ENCODE measurements around the gene SLC39A7. TPM values are rescaled to one million over a fixed set of nuclear protein-coding genes. Genes with fewer than 3 reads are reported as not detected.

SLC39A7 gene
- total and polyA plus RNA-seq, 12 donors: 25.8 to 178 (median 53.1) TPM

- Histone ChIP-seq H3K27me3 (no peaks in the 10 kb centered on the region), H3K4me1 (peaks cover 27 to 70% (median 63%) of the 10 kb centered on the region in 9 donors), H3K4me3 (peak overlapping the region; percentile 56 to 97 (median 80)), H3K27ac (peak overlapping the region in 8 of 10 donors; percentile 94 to 99 (median 98)), H3K36me3 (peaks cover 0 to 39% (median 25%) of the 10 kb centered on the region in 9 donors), H3K9me3 (no peaks in the 10 kb centered on the region)
- no peak for DNase-seq
- no peak for TF ChIP-seq CTCF (IDR thresholded peaks at IDR 0.05)
- ATAC-seq: no peak
- intact Hi-C loops (cut with DNase I): loop anchor here in 4 of 10 donors (2.0 to 10.0 kb wide), 5 partner anchors 45 to 1069 kb away; partner anchors contain the start of genes AGPAT1 (in 1 of the 4) and RNF5 (in 1 of the 4)
- WGBS, 2 donors: 82 to 83% methylated on average over 6 of the region's 6 CpGs
Observed at GRCh38 chr6:33201935-33202334, 1.3 kb downstream of the SLC39A7 start.

GRCh38 chr6:33202799-33203198 is 2.1 kb downstream of the SLC39A7 start:
- peaks cover 26 to 70% (median 62%) of the 10 kb centered on the region in 9 donors for H3K4me1 ChIP-seq
- no peak for ATAC-seq
- no peaks in the 10 kb centered on the region for H3K27me3 ChIP-seq
- H3K36me3 ChIP-seq: peaks cover 0 to 31% (median 19%) of the 10 kb centered on the region in 9 donors
- no peak overlapping the region for H3K27ac ChIP-seq
- H3K4me3 ChIP-seq: peak overlapping the region in 1 of 10 donors; percentile 83
- no peaks in the 10 kb centered on the region for H3K9me3 ChIP-seq
- TF ChIP-seq CTCF (IDR thresholded peaks at IDR 0.05): no peak
- 91% methylated on average over 6 of the region's 6 CpGs for WGBS, 2 donors
- intact Hi-C loops (cut with DNase I): loop anchor here in 3 of 10 donors (5.0 to 10.0 kb wide), 3 partner anchors 45 to 1028 kb away; partner anchors contain the start of genes AGPAT1 (in 1 of the 3) and RNF5 (in 1 of the 3)
- DNase-seq: no peak

GRCh38 chr6:33203443-33204164 is 2.9 kb downstream of the SLC39A7 start:
- 86% methylated on average over 7 of the region's 7 CpGs for WGBS, 2 donors
- no peak for DNase-seq
- ATAC-seq: no peak
- Histone ChIP-seq H3K27ac (peak overlapping the region in 1 of 10 donors; percentile 74), H3K4me1 (peaks cover 26 to 62% (median 53%) of the 10 kb centered on the region in 9 donors), H3K27me3 (no peaks in the 10 kb centered on the region), H3K36me3 (peaks cover 0 to 27% (median 19%) of the 10 kb centered on the region in 9 donors), H3K9me3 (no peaks in the 10 kb centered on the region), H3K4me3 (peak overlapping the region in 6 of 10 donors; percentile 45 to 80 (median 72))
- no peak for TF ChIP-seq CTCF (IDR thresholded peaks at IDR 0.05)
- intact Hi-C loops (cut with DNase I): loop anchor here in 3 of 10 donors (5.0 to 10.0 kb wide), 3 partner anchors 44 to 1029 kb away; partner anchors contain the start of genes AGPAT1 (in 1 of the 3) and RNF5 (in 1 of the 3)

GRCh38 chr6:33204165-33204414 is 3.4 kb downstream of the SLC39A7 start:
- no peak for DNase-seq
- H3K4me3 ChIP-seq: peak overlapping the region in 9 of 10 donors; percentile 45 to 83 (median 74)

More at GRCh38 chr6:33204165-33204414, 3.4 kb downstream of the SLC39A7 start:
- Histone ChIP-seq H3K27me3 (no peaks in the 10 kb centered on the region), H3K36me3 (peaks cover 0 to 27% (median 19%) of the 10 kb centered on the region in 9 donors), H3K27ac (peak overlapping the region in 3 of 10 donors; percentile 74 to 85 (median 81)), H3K4me1 (peaks cover 22 to 62% (median 49%) of the 10 kb centered on the region in 9 donors), H3K9me3 (no peaks in the 10 kb centered on the region)
- TF ChIP-seq CTCF (IDR thresholded peaks at IDR 0.05): no peak
- no peak for ATAC-seq
- intact Hi-C loops (cut with DNase I): loop anchor here in 3 of 10 donors (5.0 to 10.0 kb wide), 3 partner anchors 43 to 1029 kb away; partner anchors contain the start of genes AGPAT1 (in 1 of the 3) and RNF5 (in 1 of the 3)
- WGBS, 2 donors: 3 to 8% methylated on average over 4 of the region's 4 CpGs

Data from heart right ventricle (tissue), 16 donors.